MCF 10A (cell line): Measurements from ENCODE around the gene SRRM1. TPM values are rescaled to one million over a fixed set of nuclear protein-coding genes. Genes with fewer than 3 reads are reported as not detected.
A peak's percentile ranks its signal among the peaks of the same experiment; 100 is the strongest.

Experiments used
- BruUV-seq: library from RNA; stranded (reverse); fragments of 400-500 nt; replicated peaks from 2 replicates; lab custom pipeline; 2021; lab: Mats Ljungman, UMichigan
- CTCF ChIA-PET: fragments of 300-600 bp; sonication (Branson Sonifier 250); formaldehyde crosslinking; extraction: SDS; loops from one replicate; lab custom pipeline; 2021; ENCODE audit warnings: antibody characterized with exemption, inconsistent platforms; lab: Yijun Ruan, JAX
- POLR2A ChIA-PET: fragments of 300-600, 350-650 bp; sonication (Branson Sonifier 250); formaldehyde crosslinking; extraction: SDS; loops from one replicate; lab custom pipeline; 2020; ENCODE audit warnings: antibody characterized with exemption, inconsistent platforms; lab: Yijun Ruan, JAX
- DNase-seq: peaks from one replicate; pipeline ENCODE4 v3.0.0-alpha.2; 2018; ENCODE audit not compliant: unreplicated experiment
- H3K27ac Mint-ChIP-seq: one replicate; pipeline ENCODE4 v1.8.0; 2022; ENCODE audit warnings: mild to moderate bottlenecking, low read depth, mixed read lengths; ENCODE audit not compliant: unreplicated experiment
- H3K27me3 Mint-ChIP-seq: one replicate; pipeline ENCODE4 v1.8.0; 2022; ENCODE audit warnings: mixed read lengths; ENCODE audit not compliant: insufficient read depth, unreplicated experiment
- H3K36me3 Mint-ChIP-seq: one replicate; pipeline ENCODE4 v1.8.0; 2022; ENCODE audit warnings: mild to moderate bottlenecking, moderate library complexity, mixed read lengths; ENCODE audit not compliant: insufficient read depth, unreplicated experiment
- H3K4me1 Mint-ChIP-seq: one replicate; pipeline ENCODE4 v1.8.0; 2022; ENCODE audit warnings: mixed read lengths; ENCODE audit not compliant: insufficient read depth, unreplicated experiment
- H3K4me3 Mint-ChIP-seq: one replicate; pipeline ENCODE4 v1.8.0; 2022; ENCODE audit warnings: mild to moderate bottlenecking, moderate library complexity, mixed read lengths; ENCODE audit not compliant: unreplicated experiment
- H3K9me3 Mint-ChIP-seq: one replicate; pipeline ENCODE4 v1.8.0; 2022; ENCODE audit warnings: mixed read lengths; ENCODE audit not compliant: unreplicated experiment
- intact Hi-C: fragments of 100-400 bp; cut with micrococcal nuclease; formaldehyde crosslinking; loops from 2 replicates; pipeline ENCODE4 v1.14.1; 2022
- total RNA-seq: library from RNA; stranded (reverse); gene quantifications from 2 replicates; pipeline ENCODE4 v1.2.3, GENCODE V29; 2022
- TF ChIP-seq, protein P1 (sequence below): fragments of 200-600 bp; IDR thresholded peaks from one replicate; pipeline ENCODE4 v1.8.0; 2022; ENCODE audit warnings: antibody characterized with exemption, mild to moderate bottlenecking; ENCODE audit not compliant: unreplicated experiment

Gene SRRM1
- total RNA-seq, 1 experiment from 2014 or later, result 154 TPM

DNA sequence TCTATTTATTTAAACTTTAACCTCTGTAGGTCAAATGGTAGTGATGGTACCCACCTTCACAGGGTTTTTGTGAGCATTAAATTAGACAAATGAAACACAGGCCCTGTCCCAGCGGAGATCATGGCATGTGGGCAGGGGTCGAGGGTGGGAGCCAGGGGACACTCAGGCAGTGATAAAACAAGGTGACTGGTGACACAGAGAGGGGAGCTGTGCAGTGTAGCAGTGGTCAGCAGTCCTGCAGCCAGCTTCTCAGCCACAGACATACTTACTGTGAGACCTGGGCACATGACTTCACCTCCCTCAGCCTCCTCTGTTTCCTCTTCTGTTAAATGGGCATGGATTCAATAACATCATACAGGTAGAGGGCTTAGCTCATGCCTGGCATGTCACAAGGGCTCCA lies 44.9 kb downstream of the SRRM1 start:
- BruUV-seq, result no TSS peak
- H3K9me3 Mint-ChIP-seq, result no peaks in the 10 kb centered on the region
- H3K27ac Mint-ChIP-seq, result peak overlapping the region; percentile 13
- TF ChIP-seq, protein P1, sequence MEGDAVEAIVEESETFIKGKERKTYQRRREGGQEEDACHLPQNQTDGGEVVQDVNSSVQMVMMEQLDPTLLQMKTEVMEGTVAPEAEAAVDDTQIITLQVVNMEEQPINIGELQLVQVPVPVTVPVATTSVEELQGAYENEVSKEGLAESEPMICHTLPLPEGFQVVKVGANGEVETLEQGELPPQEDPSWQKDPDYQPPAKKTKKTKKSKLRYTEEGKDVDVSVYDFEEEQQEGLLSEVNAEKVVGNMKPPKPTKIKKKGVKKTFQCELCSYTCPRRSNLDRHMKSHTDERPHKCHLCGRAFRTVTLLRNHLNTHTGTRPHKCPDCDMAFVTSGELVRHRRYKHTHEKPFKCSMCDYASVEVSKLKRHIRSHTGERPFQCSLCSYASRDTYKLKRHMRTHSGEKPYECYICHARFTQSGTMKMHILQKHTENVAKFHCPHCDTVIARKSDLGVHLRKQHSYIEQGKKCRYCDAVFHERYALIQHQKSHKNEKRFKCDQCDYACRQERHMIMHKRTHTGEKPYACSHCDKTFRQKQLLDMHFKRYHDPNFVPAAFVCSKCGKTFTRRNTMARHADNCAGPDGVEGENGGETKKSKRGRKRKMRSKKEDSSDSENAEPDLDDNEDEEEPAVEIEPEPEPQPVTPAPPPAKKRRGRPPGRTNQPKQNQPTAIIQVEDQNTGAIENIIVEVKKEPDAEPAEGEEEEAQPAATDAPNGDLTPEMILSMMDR, result no peak
- H3K4me3 Mint-ChIP-seq, result no peak overlapping the region
- intact Hi-C loops, result loop anchor here (1.0 to 2.0 kb wide), 2 partner anchors 56 to 143 kb away; no protein-coding TSS in a partner anchor
- peaks cover 14% of the 10 kb centered on the region for H3K4me1 Mint-ChIP-seq
- H3K36me3 Mint-ChIP-seq, result no peaks in the 10 kb centered on the region
- POLR2A ChIA-PET, result interaction anchor here (0.6 to 1.9 kb wide), 9 partner anchors 44 to 543 kb away, joined by 3 to 15 read pairs (median 5); partner anchors contain the start of gene CLIC4
- CTCF ChIA-PET, result interaction anchor here (0.6 to 6.5 kb wide), 40 partner anchors 10 to 677 kb away, joined by 3 to 208 read pairs (median 5); partner anchors contain the start of gene CLIC4
- H3K27me3 Mint-ChIP-seq, result no peaks in the 10 kb centered on the region
- DNase-seq, result no peak

DNA sequence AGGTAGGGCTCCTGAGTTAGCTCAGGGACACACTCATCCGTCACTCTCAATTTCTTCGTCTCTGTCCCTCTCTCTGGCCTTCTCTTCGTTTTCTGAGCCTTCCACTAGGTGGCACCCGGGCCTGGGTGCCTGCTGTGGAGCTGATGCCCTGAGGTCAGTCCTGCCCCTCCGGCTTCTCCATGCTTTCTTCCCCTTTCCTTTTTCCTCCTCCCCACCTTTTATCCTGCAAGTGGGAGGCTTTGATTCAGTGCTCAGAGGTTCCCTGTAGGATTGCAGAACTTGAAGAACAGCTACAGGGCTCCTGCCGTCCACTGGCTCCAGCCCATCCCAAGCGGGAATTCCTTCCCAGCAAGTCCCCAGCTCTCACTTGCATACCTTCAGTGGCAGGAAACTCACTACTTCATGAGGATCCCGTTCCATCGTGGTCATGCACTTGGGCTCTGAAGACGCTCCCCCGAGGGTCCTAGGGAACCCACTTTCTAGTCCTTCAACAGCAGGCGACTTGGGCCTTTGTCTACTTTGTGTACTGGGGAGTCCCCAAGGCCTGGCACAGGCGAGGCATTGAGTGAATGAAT lies 45.6 kb downstream of the SRRM1 start:
- no peaks in the 10 kb centered on the region for H3K27me3 Mint-ChIP-seq
- H3K9me3 Mint-ChIP-seq, result no peaks in the 10 kb centered on the region
- peaks cover 9% of the 10 kb centered on the region for H3K4me1 Mint-ChIP-seq
- POLR2A ChIA-PET, result interaction anchor here (0.6 to 1.9 kb wide), 11 partner anchors 43 to 543 kb away, joined by 3 to 15 read pairs (median 4); partner anchors contain the start of gene CLIC4
- intact Hi-C loops, result loop anchor here (1.0 to 2.0 kb wide), 2 partner anchors 56 to 142 kb away; no protein-coding TSS in a partner anchor
- no peaks in the 10 kb centered on the region for H3K36me3 Mint-ChIP-seq
- no TSS peak for BruUV-seq
- TF ChIP-seq, protein P1, result peak; percentile 87
- DNase-seq, result peak; percentile 80
- H3K27ac Mint-ChIP-seq, result peak overlapping the region; percentile 13
- CTCF ChIA-PET, result interaction anchor here (0.6 to 6.5 kb wide), 50 partner anchors 10 to 781 kb away, joined by 3 to 208 read pairs (median 4); partner anchors contain the start of gene CLIC4
- no peak overlapping the region for H3K4me3 Mint-ChIP-seq

DNA sequence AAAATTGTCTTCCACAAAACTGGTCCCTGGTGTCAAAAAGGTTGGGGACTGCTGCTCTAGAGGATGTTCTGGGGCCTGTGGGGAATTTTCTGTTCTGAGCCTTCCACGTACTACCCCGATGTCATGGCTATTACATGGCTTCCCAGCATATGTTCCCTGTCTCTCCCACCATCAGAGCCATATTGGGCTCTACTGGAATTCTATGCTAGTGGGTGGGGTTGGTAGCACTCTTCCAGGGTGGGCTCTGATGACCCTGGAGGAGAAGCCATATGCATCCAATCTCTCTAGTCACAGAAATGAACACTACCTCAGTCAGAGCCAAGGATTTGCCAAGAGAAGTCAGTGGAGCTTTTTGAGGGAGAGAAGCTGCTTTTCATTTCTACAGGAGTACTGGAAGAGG lies 47.9 kb downstream of the SRRM1 start:
- CTCF ChIA-PET, result interaction anchor here (4.7 to 6.5 kb wide), 2 partner anchors 137 to 145 kb away, joined by 23 to 208 read pairs; no protein-coding TSS in a partner anchor
- Mint-ChIP-seq H3K4me3 (no peak overlapping the region), H3K27me3 (no peaks in the 10 kb centered on the region), H3K4me1 (no peaks in the 10 kb centered on the region), H3K36me3 (no peaks in the 10 kb centered on the region), H3K9me3 (no peaks in the 10 kb centered on the region), H3K27ac (no peak overlapping the region)
- POLR2A ChIA-PET, result interaction anchor here (1.2 kb wide), 1 partner anchor 136 kb away, joined by 3 read pairs; no protein-coding TSS in a partner anchor
- DNase-seq, result no peak
- intact Hi-C loops, result no loop called here
- TF ChIP-seq, protein P1, result no peak
- BruUV-seq, result no TSS peak

DNA sequence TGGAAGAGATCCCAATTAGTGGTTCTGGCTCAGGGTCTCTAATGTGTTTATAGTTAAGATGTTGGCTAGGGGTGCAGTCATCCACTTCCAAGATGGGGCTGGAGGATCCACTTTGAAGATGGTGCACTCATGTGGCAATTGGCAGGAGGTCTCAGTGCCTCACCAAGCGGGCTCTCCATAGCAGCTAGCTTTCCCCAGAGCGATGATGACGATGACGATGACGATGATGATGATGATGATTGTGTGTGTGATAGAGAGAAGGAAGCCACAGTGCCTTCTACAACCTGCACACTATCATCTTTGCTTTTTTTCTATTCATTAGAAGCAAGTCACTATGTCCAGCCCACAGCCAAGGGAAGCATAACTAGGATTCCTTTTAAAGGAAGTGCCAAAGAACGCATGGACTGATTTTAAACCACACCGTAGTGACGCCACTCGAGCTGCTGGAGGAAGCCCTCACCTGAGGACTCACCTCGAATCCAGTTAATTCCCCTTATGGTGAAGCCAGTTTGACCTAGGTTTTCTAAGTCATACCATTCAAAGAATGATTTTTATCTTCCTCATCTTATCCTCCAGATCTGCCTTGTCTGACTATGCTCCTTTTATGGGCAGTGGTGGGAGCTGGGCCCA lies 49.4 kb downstream of the SRRM1 start:
- no peaks in the 10 kb centered on the region for H3K27me3 Mint-ChIP-seq
- CTCF ChIA-PET, result interaction anchor here (0.9 to 4.7 kb wide), 2 partner anchors 138 to 143 kb away, joined by 5 to 23 read pairs; no protein-coding TSS in a partner anchor
- no peaks in the 10 kb centered on the region for H3K4me1 Mint-ChIP-seq
- POLR2A ChIA-PET, result interaction anchor here (0.9 to 1.1 kb wide), 2 partner anchors 9 to 113 kb away, joined by 3 to 4 read pairs; no protein-coding TSS in a partner anchor
- H3K27ac Mint-ChIP-seq, result no peak overlapping the region
- H3K36me3 Mint-ChIP-seq, result no peaks in the 10 kb centered on the region
- no TSS peak for BruUV-seq
- TF ChIP-seq, protein P1, result no peak
- H3K4me3 Mint-ChIP-seq, result no peak overlapping the region
- intact Hi-C loops, result no loop called here
- no peaks in the 10 kb centered on the region for H3K9me3 Mint-ChIP-seq
- no peak for DNase-seq
